Activated naive CD8-positive, alpha-beta T cell treated with anti-CD3 and anti-CD28 coated beads, Interleukin-2, amount 50 U/mL, for 24 hours (primary cell): ENCODE results near the gene MCM5.
A peak's percentile ranks its signal among the peaks of the same experiment; 100 is the strongest.
"Not testable (repeated sequence)": the region's sequence is repeated elsewhere in the genome, so short reads cannot be mapped to it uniquely, and the experiment has no call there.

ENCODE experiments used
- ATAC-seq: fragments of 150-1000 bp; cut with Tn5 transposase; one replicate; pipeline ENCODE4 v1.10.0; 2021
- DNase-seq: peaks from one replicate; pipeline ENCODE4 v3.0.0; 2021
- H3K27ac Mint-ChIP-seq: one replicate; pipeline ENCODE4 v1.8.0; 2021; ENCODE audit warnings: mild to moderate bottlenecking, mixed read lengths
- H3K27me3 Mint-ChIP-seq: one replicate; pipeline ENCODE4 v1.8.0; 2021; ENCODE audit warnings: mixed read lengths
- H3K36me3 Mint-ChIP-seq: one replicate; pipeline ENCODE4 v1.8.0; 2021; ENCODE audit warnings: low read depth, mixed read lengths
- H3K4me1 Mint-ChIP-seq: one replicate; pipeline ENCODE4 v1.8.0; 2021; ENCODE audit warnings: mixed read lengths
- H3K4me3 Mint-ChIP-seq: one replicate; pipeline ENCODE4 v1.8.0; 2021; ENCODE audit warnings: mild to moderate bottlenecking, moderate library complexity, mixed read lengths
- H3K9me3 Mint-ChIP-seq: one replicate; pipeline ENCODE4 v1.8.0; 2021; ENCODE audit warnings: mixed read lengths

MCM5 gene

GRCh38 chr22:35425546-35425945 is 25.6 kb downstream of the MCM5 start:
- Mint-ChIP-seq H3K27me3 (no peaks in the 10 kb centered on the region), H3K36me3 (peaks cover 46% of the 10 kb centered on the region), H3K4me3 (no peak overlapping the region), H3K9me3 (no peaks in the 10 kb centered on the region), H3K4me1 (no peaks in the 10 kb centered on the region), H3K27ac (no peak overlapping the region)
- no peak for ATAC-seq
- DNase-seq: no peak

GRCh38 chr22:35425971-35426800 is 26.2 kb downstream of the MCM5 start:
- H3K4me1 Mint-ChIP-seq: no peaks in the 10 kb centered on the region
- H3K4me3 Mint-ChIP-seq: no peak overlapping the region
- H3K27me3 Mint-ChIP-seq: no peaks in the 10 kb centered on the region
- H3K36me3 Mint-ChIP-seq: peaks cover 46% of the 10 kb centered on the region
- H3K27ac Mint-ChIP-seq: no peak overlapping the region
- DNase-seq (no peak), ATAC-seq (no peak)
- H3K9me3 Mint-ChIP-seq: no peaks in the 10 kb centered on the region

GRCh38 chr22:35426801-35427140 is 26.8 kb downstream of the MCM5 start:
- no peak overlapping the region for H3K27ac Mint-ChIP-seq
- H3K36me3 Mint-ChIP-seq: peaks cover 47% of the 10 kb centered on the region

GRCh38 chr22:35430897-35431322 is 31.0 kb downstream of the MCM5 start:
- no peak overlapping the region for H3K27ac Mint-ChIP-seq
- peaks cover 50% of the 10 kb centered on the region for H3K36me3 Mint-ChIP-seq
- no peaks in the 10 kb centered on the region for H3K4me1 Mint-ChIP-seq
- DNase-seq (peak; percentile 76), ATAC-seq (peak; percentile 50)
- no peaks in the 10 kb centered on the region for H3K9me3 Mint-ChIP-seq
- H3K27me3 Mint-ChIP-seq: no peaks in the 10 kb centered on the region
- no peak overlapping the region for H3K4me3 Mint-ChIP-seq

More at GRCh38 chr22:35426801-35427140, 26.8 kb downstream of the MCM5 start:
- DNase-seq (no peak), ATAC-seq (no peak)
- H3K4me3 Mint-ChIP-seq: no peak overlapping the region
- no peaks in the 10 kb centered on the region for H3K4me1 Mint-ChIP-seq
- H3K9me3 Mint-ChIP-seq: no peaks in the 10 kb centered on the region
- H3K27me3 Mint-ChIP-seq: no peaks in the 10 kb centered on the region

GRCh38 chr22:35431483-35432227 is 31.7 kb downstream of the MCM5 start:
- H3K4me3 Mint-ChIP-seq: no peak overlapping the region
- H3K27me3 Mint-ChIP-seq: no peaks in the 10 kb centered on the region
- H3K9me3 Mint-ChIP-seq: no peaks in the 10 kb centered on the region
- no peak for ATAC-seq
- no peaks in the 10 kb centered on the region for H3K4me1 Mint-ChIP-seq
- peaks cover 49% of the 10 kb centered on the region for H3K36me3 Mint-ChIP-seq
- H3K27ac Mint-ChIP-seq: no peak overlapping the region
- no peak for DNase-seq

- no peak for DNase-seq
- H3K4me3 Mint-ChIP-seq: no peak overlapping the region
- H3K9me3 Mint-ChIP-seq: no peaks in the 10 kb centered on the region
- no peaks in the 10 kb centered on the region for H3K27me3 Mint-ChIP-seq
- no peak for ATAC-seq
- H3K27ac Mint-ChIP-seq: no peak overlapping the region
- no peaks in the 10 kb centered on the region for H3K4me1 Mint-ChIP-seq
- H3K36me3 Mint-ChIP-seq: peaks cover 49% of the 10 kb centered on the region
Measured at GRCh38 chr22:35432228-35432905, 32.4 kb downstream of the MCM5 start.

- DNase-seq: no peak
- no peaks in the 10 kb centered on the region for H3K4me1 Mint-ChIP-seq
- H3K27ac Mint-ChIP-seq: no peak overlapping the region
Measured at GRCh38 chr22:35434061-35434710, 34.2 kb downstream of the MCM5 start.

GRCh38 chr22:35435201-35435740 is 35.3 kb downstream of the MCM5 start:
- no peaks in the 10 kb centered on the region for H3K4me1 Mint-ChIP-seq
- peaks cover 63% of the 10 kb centered on the region for H3K36me3 Mint-ChIP-seq
- DNase-seq: no peak
- no peak overlapping the region for H3K4me3 Mint-ChIP-seq
- no peak overlapping the region for H3K27ac Mint-ChIP-seq
- ATAC-seq: no peak
- H3K9me3 Mint-ChIP-seq: no peaks in the 10 kb centered on the region
- H3K27me3 Mint-ChIP-seq: no peaks in the 10 kb centered on the region

More at GRCh38 chr22:35434061-35434710, 34.2 kb downstream of the MCM5 start:
- no peak for ATAC-seq
- Mint-ChIP-seq H3K4me3 (no peak overlapping the region), H3K27me3 (no peaks in the 10 kb centered on the region), H3K9me3 (no peaks in the 10 kb centered on the region), H3K36me3 (peaks cover 64% of the 10 kb centered on the region)

GRCh38 chr22:35436421-35436820 is 36.5 kb downstream of the MCM5 start:
- Mint-ChIP-seq H3K36me3 (peaks cover 59% of the 10 kb centered on the region), H3K4me3 (no peak overlapping the region)
- no peak for ATAC-seq

GRCh38 chr22:35437049-35437448 is 37.1 kb downstream of the MCM5 start:
- Mint-ChIP-seq H3K27me3 (no peaks in the 10 kb centered on the region), H3K36me3 (peaks cover 52% of the 10 kb centered on the region), H3K9me3 (no peaks in the 10 kb centered on the region), H3K4me1 (no peaks in the 10 kb centered on the region), H3K27ac (no peak overlapping the region), H3K4me3 (no peak overlapping the region)
- no peak for DNase-seq
- ATAC-seq: no peak

More at GRCh38 chr22:35436421-35436820, 36.5 kb downstream of the MCM5 start:
- no peaks in the 10 kb centered on the region for H3K9me3 Mint-ChIP-seq
- H3K4me1 Mint-ChIP-seq: no peaks in the 10 kb centered on the region
- no peak for DNase-seq
- no peaks in the 10 kb centered on the region for H3K27me3 Mint-ChIP-seq
- peak overlapping the region; percentile 22 for H3K27ac Mint-ChIP-seq

GRCh38 chr22:35438673-35439364 is 38.9 kb downstream of the MCM5 start:
- not testable (repeated sequence) for H3K27me3 Mint-ChIP-seq, ATAC-seq

GRCh38 chr22:35439365-35439717 is 39.4 kb downstream of the MCM5 start:
- Mint-ChIP-seq H3K27ac (no peak overlapping the region), H3K4me3 (no peak overlapping the region), H3K4me1 (no peaks in the 10 kb centered on the region), H3K36me3 (peaks cover 31% of the 10 kb centered on the region), H3K27me3 (no peaks in the 10 kb centered on the region), H3K9me3 (no peaks in the 10 kb centered on the region)
- DNase-seq: no peak
- no peak for ATAC-seq

More at GRCh38 chr22:35438673-35439364, 38.9 kb downstream of the MCM5 start:
- not testable (repeated sequence) for H3K4me1 Mint-ChIP-seq, H3K9me3 Mint-ChIP-seq, DNase-seq, H3K27ac Mint-ChIP-seq, H3K4me3 Mint-ChIP-seq
- peaks cover 36% of the 10 kb centered on the region for H3K36me3 Mint-ChIP-seq

- H3K4me1 Mint-ChIP-seq: no peaks in the 10 kb centered on the region
- H3K36me3 Mint-ChIP-seq: peaks cover 25% of the 10 kb centered on the region
- ATAC-seq: no peak
- H3K27ac Mint-ChIP-seq: no peak overlapping the region
- no peaks in the 10 kb centered on the region for H3K27me3 Mint-ChIP-seq
- H3K4me3 Mint-ChIP-seq: no peak overlapping the region
- no peak for DNase-seq
- H3K9me3 Mint-ChIP-seq: no peaks in the 10 kb centered on the region
Measured at GRCh38 chr22:35440129-35440528, 40.2 kb downstream of the MCM5 start.
